Large intestine (tissue), 3 donors: ENCODE results near the gene HOXD12. TPM values are rescaled to one million over a fixed set of nuclear protein-coding genes. Genes with fewer than 3 reads are reported as not detected.
A peak's percentile ranks its signal among the peaks of the same experiment; 100 is the strongest.

Source experiments
- DNase-seq, 2 donors: peaks; one replicate each; pipeline versions ENCODE4 v3.0.0 to v3.0.0-alpha.2; 2013
- H3K27ac ChIP-seq: one replicate; pipeline ENCODE4 v1.5.1; 2013; ENCODE audit warnings: low read length
- H3K27me3 ChIP-seq: 2 replicates; pipeline ENCODE4 v1.6.1; 2013; ENCODE audit warnings: low read length; ENCODE audit not compliant: control insufficient read depth, insufficient read depth
- H3K36me3 ChIP-seq: 2 replicates; pipeline ENCODE4 v1.6.1; 2013; ENCODE audit warnings: low read length; ENCODE audit not compliant: control insufficient read depth, insufficient read depth
- H3K4me1 ChIP-seq: one replicate; pipeline ENCODE4 v1.6.1; 2013; ENCODE audit warnings: low read length; ENCODE audit not compliant: control insufficient read depth, insufficient read depth
- H3K4me3 ChIP-seq: one replicate; pipeline ENCODE4 v1.5.1; 2013; ENCODE audit warnings: low read length
- H3K9me3 ChIP-seq: one replicate; pipeline ENCODE4 v1.6.1; 2013; ENCODE audit warnings: mild to moderate bottlenecking, low read depth, low read length, moderate library complexity; ENCODE audit not compliant: control insufficient read depth
- WGBS: methylation state at CpG from one replicate; pipeline ENCODE4 v1.1.5; 2013; ENCODE audit warnings: low lambda C conversion rate; ENCODE audit not compliant: insufficient coverage; 5-methylcytosine and 5-hydroxymethylcytosine counted together
- polyA plus RNA-seq: library from polyadenylated mRNA; unstranded; fragments of 120-200 nt; gene quantifications from one replicate; pipeline ENCODE4 v1.2.1, GENCODE V29; 2013

The HOXD12 gene
- polyA plus RNA-seq, 1 donor: not detected

GRCh38 chr2:176088048-176088936 lies 11.3 kb upstream of the HOXD12 start:
- WGBS: 33% methylated on average over 1 of the region's 49 CpGs
- DNase-seq: peak; percentile 23 to 54
- Histone ChIP-seq H3K27me3 (peaks cover 96% of the 10 kb centered on the region), H3K27ac (no peak overlapping the region), H3K9me3 (peaks cover 23% of the 10 kb centered on the region), H3K4me3 (no peak overlapping the region), H3K4me1 (peaks cover 11% of the 10 kb centered on the region), H3K36me3 (no peaks in the 10 kb centered on the region)

- WGBS: no CpG with 5 or more reads among the region's 6 CpGs
- H3K27ac ChIP-seq: no peak overlapping the region
- H3K4me1 ChIP-seq: peaks cover 13% of the 10 kb centered on the region
- DNase-seq: no peak
- peaks cover 18% of the 10 kb centered on the region for H3K9me3 ChIP-seq
- H3K27me3 ChIP-seq: peaks cover 96% of the 10 kb centered on the region
- no peaks in the 10 kb centered on the region for H3K36me3 ChIP-seq
- H3K4me3 ChIP-seq: no peak overlapping the region
Observed at GRCh38 chr2:176088937-176089842, 10.4 kb upstream of the HOXD12 start.

GRCh38 chr2:176089843-176090395 lies 9.7 kb upstream of the HOXD12 start:
- H3K27ac ChIP-seq: no peak overlapping the region
- H3K9me3 ChIP-seq: peaks cover 15% of the 10 kb centered on the region
- H3K4me1 ChIP-seq: peaks cover 13% of the 10 kb centered on the region
- H3K36me3 ChIP-seq: no peaks in the 10 kb centered on the region
- no peak overlapping the region for H3K4me3 ChIP-seq
- DNase-seq: no peak
- peaks cover 96% of the 10 kb centered on the region for H3K27me3 ChIP-seq

GRCh38 chr2:176090862-176091261 lies 8.7 kb upstream of the HOXD12 start:
- no peaks in the 10 kb centered on the region for H3K36me3 ChIP-seq
- H3K4me1 ChIP-seq: peaks cover 13% of the 10 kb centered on the region
- H3K9me3 ChIP-seq: peaks cover 11% of the 10 kb centered on the region
- 5% methylated on average over 3 of the region's 5 CpGs for WGBS
- H3K4me3 ChIP-seq: no peak overlapping the region
- no peak overlapping the region for H3K27ac ChIP-seq
- peaks cover 96% of the 10 kb centered on the region for H3K27me3 ChIP-seq
- DNase-seq: no peak

- peaks cover 96% of the 10 kb centered on the region for H3K27me3 ChIP-seq
- no peak overlapping the region for H3K4me3 ChIP-seq
Observed at GRCh38 chr2:176091329-176092258, 8.0 kb upstream of the HOXD12 start.

GRCh38 chr2:176092270-176093144 lies 7.1 kb upstream of the HOXD12 start, which contains the start of gene HOXD13:
Gene HOXD13 (plus strand): TSS chr2:176092721. CDS start chr2:176092891, 170 bp downstream.
- Histone ChIP-seq H3K27me3 (peaks cover 97% of the 10 kb centered on the region), H3K9me3 (peaks cover 10% of the 10 kb centered on the region), H3K4me3 (no peak within 1 kb of the TSS), H3K27ac (no peak within 1 kb of the TSS), H3K36me3 (no peaks in the 10 kb centered on the region), H3K4me1 (peaks cover 17% of the 10 kb centered on the region)
- no CpG with 5 or more reads among the region's 95 CpGs for WGBS
- DNase-seq: no peak

More at GRCh38 chr2:176091329-176092258, 8.0 kb upstream of the HOXD12 start:
- Histone ChIP-seq H3K36me3 (no peaks in the 10 kb centered on the region), H3K27ac (no peak overlapping the region), H3K4me1 (peaks cover 14% of the 10 kb centered on the region), H3K9me3 (peaks cover 8% of the 10 kb centered on the region)
- no peak for DNase-seq
- no CpG with 5 or more reads among the region's 31 CpGs for WGBS

GRCh38 chr2:176093145-176093897 lies 6.3 kb upstream of the HOXD12 start:
- Histone ChIP-seq H3K36me3 (no peaks in the 10 kb centered on the region), H3K9me3 (peaks cover 8% of the 10 kb centered on the region), H3K27ac (no peak overlapping the region), H3K4me1 (peaks cover 12% of the 10 kb centered on the region), H3K4me3 (no peak overlapping the region), H3K27me3 (peaks cover 97% of the 10 kb centered on the region)
- DNase-seq: peak in 1 of 2 donors; percentile 25
- no CpG with 5 or more reads among the region's 53 CpGs for WGBS

- Histone ChIP-seq H3K27ac (no peak overlapping the region), H3K9me3 (peaks cover 13% of the 10 kb centered on the region), H3K27me3 (peaks cover 97% of the 10 kb centered on the region), H3K4me1 (peaks cover 12% of the 10 kb centered on the region), H3K36me3 (no peaks in the 10 kb centered on the region), H3K4me3 (no peak overlapping the region)
- no peak for DNase-seq
- no CpG with 5 or more reads among the region's 8 CpGs for WGBS
Observed at GRCh38 chr2:176093898-176094249, 5.7 kb upstream of the HOXD12 start.
